HG03108 (cell line): ENCODE data around the gene GEMIN2.
"Not testable (repeated sequence)": the region's sequence is repeated elsewhere in the genome, so short reads cannot be mapped to it uniquely, and the experiment has no call there.

Source experiments
- ATAC-seq: cut with Tn5 transposase; IDR thresholded peaks from one replicate; pipeline ENCODE4 v1.9.1; 2021; ENCODE audit warnings: moderate library complexity; ENCODE audit not compliant: unreplicated experiment

Gene GEMIN2

DNA sequence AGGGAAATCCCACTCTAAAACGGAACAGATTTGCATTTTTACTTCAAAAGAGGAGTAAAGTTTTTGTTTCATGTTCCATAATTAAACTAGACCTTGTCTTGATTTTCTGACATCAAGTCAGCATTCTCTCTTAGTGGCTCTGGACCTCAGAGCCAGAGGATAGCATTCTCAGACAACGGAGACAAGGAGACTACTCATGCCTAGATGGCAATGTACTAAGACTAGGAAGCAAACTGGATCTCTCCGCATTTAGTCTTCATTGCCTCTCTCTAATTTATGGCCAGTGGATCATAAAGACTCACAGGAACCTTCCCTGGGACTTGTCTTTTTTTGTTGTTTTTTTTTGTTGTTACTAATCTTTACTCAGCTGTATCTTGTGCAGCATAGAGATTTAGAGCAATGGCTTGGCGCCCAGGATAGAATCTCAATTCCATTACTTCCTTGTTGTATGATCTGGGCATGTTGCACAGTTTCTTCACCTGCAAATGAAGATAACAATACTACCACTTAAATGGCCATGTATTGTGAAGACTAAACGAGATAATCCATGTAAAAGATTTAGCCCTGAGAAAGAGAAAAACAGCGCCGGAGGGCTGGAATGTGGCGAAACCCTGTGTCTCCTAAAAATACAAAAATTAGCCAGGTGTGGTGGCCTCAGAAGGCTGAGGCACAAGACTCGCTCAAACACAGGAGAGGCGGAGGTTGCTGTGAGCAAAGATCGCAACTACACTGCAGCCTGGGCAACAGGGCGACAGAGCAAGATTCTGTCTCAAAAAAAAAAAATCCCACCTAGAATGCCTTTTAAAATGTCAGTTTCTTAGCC, 4.0 kb upstream of the GEMIN2 start:
- no peak for ATAC-seq

DNA sequence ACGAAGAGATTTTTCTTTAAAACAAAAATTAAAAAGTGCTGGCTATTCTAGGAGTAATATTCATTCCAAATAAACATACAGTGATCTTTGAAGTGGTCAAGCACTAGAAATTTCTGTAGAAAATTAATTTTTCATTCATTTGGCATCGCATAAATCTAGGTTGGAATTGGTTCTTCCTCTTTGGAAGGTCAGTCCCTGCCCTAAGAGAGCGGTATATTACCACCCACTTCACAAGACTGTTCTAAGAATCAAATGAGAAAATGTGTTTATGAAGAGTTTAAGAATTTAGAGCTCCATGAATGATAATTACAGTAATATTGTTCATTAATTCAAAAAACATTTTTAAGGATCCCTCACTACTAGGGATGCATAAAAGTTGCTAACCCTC, 444 bp upstream of the GEMIN2 start:
- ATAC-seq, result no peak

DNA sequence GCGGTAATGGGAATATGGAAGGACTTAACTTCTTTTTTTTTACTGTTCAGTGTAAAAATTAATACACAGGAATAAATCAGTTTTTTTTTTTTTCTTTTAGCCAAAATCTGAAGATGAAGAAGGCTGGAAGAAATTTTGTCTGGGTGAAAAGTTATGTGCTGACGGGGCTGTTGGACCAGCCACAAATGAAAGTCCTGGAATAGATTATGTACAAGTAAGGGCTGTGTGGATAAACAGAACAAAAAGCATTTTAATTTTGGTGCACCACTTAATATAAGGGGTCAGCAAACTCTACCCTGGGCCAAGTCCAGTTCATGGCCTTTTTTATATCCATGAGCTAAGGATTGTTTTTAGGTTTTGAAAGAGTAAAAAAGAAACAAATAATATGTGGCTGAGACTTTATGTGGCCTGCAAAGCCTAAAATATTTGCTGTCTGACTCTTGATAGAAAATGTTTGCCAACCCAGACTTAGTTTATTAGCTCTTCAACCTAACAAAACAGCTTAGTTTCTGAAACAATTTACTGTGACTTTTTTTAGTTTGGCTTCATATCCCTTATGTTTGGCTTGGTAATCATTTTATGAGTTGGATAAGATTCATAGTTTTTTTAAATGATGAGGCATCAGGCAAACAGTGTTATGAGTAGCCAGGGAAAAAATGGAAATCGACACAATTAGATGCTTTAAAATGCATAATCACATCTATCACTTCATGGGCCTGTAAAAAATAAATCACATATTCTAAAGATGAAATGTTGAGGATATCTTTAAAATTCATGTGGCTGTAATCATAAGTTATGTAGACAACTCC, 8.4 kb downstream of the GEMIN2 start:
- no peak for ATAC-seq

DNA sequence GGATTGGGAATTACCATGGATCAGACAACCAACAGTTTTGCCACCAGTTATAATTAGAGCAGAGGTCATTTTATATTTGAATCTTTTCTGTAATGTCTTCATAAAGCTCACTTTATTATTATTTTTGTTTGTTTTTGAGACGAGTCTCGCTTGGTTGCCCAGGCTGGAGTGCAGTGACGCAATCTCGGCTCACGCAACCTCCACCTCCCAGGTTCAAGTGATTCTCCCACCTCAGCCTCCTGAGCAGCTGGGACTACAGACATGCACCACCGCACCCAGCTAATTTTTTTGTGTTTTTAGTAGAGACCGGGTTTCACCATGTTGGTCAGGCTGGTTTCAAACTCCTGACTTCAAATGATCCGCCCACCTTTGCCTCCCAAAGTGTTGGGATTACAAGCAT, 23.7 kb downstream of the GEMIN2 start:
- not testable (repeated sequence) for ATAC-seq

DNA sequence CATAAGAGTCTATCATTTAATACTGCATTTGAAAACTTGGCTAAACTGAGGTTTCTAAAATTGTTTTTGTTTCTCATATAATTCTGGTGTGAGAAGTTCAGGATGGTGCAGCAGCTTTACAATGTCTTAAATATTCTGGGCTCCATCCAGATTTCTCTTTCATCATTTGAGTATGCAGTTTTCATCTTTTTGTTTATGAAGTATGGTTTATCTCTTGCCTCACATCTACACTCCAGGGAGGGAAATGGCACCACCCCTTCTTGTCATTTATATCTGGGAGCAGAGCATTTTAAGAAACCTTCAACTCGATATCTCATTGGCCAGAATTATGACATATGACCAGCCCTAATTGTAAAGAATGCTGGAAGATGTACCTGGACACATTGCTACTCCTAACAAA, 24.3 kb downstream of the GEMIN2 start:
- no peak for ATAC-seq

DNA sequence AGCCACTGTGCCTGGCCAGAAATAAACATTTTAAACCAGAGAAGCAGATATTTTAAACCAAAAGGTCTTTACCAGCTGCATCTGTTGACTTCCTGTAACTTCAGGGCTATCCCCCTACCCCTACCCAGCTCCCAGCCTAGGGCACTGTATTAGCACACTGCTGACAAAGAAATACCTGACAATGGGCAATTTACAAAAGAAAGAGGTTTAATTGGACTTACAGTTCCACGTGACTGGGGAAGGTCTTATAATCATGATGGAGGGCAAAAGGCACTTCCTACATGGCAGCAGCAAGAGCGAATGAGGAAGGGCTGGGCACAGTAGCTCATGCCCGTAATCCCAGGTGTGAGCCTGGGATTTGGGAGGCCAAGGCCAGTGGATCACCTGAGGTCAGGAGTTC, 26.0 kb downstream of the GEMIN2 start:
- no peak for ATAC-seq

DNA sequence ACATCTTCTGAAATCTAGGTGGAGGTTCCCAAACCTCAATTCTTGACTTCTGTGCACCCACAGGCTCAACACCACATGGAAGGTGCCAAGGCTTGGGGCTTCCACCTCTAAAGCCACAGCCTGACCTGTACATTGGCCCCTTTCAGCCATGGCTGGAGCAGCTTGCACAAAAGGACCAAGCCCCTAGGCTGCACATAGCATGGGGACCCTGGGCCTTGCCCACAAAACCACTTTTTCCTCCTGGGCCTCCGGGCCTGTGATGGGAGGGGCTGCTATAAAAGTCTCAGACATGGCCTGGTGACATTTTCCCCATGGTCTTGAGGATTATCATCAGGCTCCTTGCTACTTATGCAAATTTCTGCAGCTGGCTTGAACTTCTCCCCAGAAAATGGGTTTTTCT, 27.5 kb downstream of the GEMIN2 start:
- ATAC-seq, result not testable (repeated sequence)

DNA sequence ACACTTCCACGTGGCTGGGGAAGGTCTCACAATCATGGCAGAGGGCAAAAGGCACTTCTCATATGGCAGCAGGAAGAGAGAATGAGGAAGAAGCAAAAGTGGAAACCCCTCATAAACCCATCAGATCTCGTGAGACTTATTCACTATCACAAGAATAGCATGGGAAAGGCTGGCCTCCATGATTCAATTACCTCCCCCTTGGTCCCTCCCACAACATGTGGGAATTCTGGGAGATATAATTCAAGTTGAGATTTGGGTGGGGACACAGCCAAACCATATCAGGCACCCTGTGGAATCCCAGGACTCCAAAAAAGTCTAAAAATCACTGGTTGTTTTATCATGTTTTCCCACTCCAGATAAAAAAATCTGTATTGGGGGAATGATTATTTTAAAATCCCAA, 29.1 kb downstream of the GEMIN2 start:
- not testable (repeated sequence) for ATAC-seq

DNA sequence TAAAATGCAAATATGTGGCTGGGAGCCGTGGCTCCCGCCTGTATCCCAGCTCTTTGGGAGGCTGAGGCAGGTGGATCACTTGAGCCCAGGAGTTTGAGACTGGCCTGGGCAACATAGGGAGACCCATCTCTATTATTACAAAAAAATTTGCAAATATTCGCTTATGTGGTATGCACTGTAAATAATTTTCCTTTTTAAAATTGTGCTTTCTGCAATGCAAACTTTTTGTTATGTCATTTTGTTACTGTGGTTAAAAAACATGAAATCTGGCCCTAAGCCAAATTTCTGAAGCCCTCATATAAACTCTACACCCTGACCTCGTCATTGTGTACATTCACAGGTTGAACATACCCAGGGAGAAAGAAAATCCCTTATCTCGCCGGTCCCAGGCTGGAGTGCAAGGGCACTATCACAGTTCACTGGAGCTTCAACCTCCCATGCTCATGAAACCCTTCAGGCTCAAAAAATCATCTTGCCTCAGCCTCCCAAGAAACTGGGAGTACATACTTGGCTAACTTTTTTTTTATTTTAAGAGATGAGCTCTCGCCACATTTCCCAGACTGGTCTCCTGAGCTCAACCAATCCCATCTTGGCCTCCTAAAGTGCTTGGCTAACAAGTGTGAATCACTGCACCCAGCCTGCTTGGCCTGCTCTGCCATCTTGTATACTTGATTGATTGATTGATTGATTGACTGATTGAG, 31.3 kb downstream of the GEMIN2 start:
- no peak for ATAC-seq

DNA sequence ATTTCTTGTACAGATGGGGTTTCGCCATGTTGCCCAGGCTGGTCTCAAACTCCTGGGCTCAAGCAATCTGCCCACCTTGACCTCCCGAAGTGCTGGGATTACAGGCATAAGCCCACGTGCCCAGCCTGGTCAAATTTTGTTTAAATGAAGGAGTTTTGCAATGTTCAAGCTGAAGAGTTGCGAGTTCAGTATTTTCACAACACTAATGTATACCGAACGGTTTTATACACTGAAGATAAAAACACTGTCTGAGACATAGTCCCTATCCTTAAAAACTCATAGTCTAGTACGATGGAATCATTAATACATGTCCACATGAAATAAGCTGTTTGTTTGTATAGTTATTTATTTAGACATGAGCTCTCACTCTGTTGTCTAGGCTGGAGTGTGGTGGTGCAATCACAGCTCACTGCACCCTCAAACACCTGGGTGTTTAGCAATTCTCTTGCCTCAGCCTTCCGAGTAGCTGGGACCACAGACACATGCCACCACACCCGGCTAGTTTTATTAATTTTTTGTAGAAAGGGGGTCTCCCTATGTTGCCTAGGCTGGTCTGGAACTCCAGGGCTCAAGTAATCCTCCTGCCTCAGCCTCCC, 40.6 kb downstream of the GEMIN2 start:
- no peak for ATAC-seq

DNA sequence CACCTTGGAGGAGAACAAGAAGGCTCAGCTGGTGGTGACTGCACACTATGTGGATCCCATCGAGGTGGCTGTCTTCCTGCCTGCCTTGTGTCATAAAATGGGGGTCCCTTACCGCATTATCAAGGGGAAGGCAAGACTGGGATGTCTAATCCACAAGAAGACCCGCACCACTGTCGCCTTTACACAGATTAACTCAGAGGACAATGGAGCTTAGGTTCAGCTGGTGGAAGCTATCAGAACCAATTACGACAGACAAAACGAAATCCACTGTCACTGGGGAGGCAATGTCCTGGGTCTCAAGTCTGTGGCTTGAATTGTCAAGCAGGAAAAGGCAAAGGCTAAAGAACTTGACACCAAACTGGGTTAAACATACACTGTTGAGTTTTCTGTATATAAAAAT, 43.4 kb downstream of the GEMIN2 start:
- ATAC-seq, result no peak

DNA sequence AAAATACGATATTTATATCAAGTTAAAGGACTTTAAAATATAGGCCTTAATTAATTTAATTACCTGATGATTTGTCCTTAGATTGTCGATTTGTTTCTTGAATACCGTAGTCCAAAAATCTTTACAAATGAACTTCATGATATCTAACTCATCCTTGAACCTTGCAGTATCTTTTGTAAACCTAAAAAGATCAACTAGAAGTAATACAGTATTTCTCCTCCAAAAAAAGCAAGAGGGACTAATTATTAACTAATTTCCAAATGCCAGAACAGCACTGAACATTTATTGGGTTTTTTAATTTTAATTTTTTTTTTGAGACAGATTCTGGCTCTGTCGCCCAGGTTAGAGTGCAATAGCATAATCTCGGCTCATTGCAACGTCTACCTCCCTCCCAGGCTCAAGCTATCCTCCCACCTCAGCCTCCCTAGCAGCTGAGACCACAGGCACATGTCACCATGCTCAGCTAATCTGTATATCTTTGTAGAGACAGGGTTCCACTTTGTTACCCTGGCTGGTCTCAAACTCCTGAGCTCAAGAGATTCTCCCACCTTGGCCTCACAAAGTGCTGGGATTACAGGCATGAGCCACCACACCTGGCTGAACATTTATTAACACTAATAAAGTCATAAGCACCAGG, 44.2 kb downstream of the GEMIN2 start:
- ATAC-seq, result no peak

DNA sequence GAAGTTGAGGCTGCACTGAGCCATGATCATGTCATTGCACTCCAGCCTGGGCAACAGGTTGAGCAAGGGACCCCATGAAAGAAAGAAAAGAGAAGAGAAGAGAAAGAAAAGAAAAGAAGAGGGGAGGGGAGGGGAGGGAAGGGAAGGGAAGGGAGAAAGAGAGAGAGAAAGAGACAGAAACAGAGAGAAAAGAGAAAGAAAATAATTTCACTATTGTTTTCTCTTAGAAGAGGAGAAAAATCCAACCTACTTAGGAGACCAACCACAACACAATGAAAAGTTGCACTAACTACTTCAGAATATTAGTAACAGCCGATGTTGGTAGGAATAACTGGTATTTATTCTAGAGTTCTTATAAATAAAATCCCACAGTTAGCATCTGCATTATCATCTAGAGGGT, 46.4 kb downstream of the GEMIN2 start:
- ATAC-seq, result no peak

DNA sequence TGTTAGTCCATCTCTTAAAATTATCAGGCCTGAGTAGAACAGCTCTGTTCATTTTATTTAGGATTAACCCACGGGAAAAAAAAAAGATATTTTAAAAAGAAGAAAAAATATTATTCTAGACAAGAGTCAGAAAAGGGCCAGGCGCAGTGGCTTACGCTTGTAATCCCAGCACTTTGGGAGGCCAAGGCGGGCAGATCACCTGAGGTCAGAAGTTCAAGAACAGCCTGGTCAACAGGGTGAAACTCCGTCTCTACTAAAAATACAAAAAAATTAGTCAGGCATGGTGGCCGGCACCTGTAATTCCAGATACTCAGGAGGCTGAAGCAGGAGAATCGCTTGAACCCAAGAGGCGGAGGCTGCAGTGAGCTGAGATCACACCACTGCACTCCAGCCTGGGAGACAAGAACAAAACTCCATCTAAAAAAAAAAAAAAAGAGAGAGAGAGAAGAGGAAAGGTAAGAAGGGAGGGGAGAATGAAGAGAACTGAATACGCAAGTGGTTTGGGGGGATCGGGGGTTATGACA, 53.7 kb downstream of the GEMIN2 start:
- not testable (repeated sequence) for ATAC-seq

DNA sequence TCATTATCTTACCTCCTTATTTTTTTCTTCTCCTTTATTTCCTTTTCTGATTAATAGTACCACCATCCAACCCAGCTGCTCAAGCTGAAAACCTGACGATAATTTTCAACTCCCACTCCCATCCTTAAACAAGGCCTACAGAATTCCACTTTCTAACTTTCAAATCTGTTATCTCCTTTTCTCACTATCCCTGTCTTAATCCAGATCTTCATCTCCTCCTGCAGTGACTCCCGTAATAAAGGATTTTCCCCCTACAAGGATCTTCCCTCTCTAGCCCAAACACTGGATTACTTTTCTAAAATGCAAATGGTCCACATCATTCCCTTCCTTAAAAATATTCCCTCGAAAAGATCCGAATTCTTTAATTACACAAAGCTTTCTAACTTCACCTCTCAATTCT, 54.5 kb downstream of the GEMIN2 start:
- ATAC-seq, result no peak

DNA sequence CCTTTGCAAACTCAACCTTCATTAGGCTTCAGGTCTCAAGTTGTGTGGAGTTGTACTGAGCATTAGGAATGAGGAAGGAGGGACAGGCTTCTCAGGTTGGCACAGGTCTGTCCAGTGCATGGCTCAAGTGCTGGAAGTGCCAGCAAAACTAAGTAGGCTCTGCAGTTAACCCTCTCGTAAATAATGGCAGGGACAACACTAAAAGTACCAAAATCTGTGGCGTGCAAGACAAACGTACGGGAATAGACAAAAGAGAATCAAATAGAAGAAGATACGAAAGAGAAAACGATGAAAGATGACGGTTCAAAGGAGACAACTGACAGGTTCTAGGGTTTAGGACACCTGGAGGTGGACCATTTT, 55.4 kb downstream of the GEMIN2 start:
- ATAC-seq, result no peak

DNA sequence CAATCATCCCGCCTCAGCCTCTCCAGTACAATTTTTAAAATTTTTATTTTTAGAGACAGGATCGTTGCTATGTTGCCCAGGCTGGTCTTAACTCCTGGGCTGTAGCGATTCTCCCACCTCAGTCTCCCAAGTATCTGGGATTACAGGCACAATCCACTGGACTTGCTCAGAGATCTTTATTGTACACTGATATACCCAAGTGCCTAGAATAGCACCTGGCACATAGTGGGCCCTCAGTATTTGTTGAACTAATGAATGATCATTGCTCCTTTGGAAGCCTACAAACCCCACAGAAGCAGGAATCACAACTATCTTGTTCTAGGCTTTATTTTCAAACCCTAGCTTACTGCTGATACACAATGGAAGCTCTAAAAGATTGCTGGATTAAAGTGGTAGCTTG, 59.1 kb downstream of the GEMIN2 start:
- no peak for ATAC-seq

DNA sequence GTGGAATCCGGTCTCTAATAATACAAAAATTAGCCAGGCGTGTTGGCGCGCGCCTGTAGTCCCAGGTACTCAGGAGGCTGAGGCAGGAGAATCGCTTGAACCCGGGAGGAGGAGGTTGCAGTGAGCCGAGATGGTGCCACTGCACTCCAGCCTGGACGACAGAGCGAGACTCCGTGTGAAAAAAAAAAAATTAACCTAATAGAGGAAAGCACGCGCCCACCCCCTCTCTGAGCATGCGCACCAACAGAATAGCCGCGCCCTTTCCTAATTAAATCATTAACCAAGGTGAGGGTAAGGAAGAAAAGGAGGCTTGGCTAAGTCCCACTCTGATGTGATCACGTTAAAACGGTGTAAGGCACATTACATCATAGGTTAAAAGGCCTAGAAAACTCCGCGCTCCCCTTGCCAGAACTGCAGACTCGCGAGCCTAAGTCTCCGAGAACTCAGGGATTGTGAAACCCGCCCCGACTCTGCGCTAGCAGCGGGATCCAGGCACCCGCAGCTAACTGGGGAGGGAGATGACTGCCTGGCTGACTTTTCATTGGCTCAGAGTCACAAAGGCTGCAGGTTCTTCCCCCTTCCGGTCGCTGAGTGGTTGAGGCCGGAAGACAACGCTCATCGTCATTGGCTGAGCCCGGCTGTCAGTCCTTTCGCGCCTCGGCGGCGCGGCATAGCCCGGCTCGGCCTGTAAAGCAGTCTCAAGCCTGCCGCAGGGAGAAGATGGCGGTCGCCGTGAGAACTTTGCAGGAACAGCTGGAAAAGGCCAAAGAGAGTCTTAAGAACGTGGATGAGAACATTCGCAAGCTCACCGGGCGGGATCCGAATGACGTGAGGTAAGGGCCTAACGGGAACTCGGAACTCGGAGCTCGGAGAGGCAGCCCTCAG, 60.7 kb downstream of the GEMIN2 start, which contains the start of gene PNN:
TSS of gene PNN (plus strand) at position 695 of the 885 bp plus-strand sequence. CDS start at position 721, 26 bp downstream.
- ATAC-seq, result peak; percentile 91

DNA sequence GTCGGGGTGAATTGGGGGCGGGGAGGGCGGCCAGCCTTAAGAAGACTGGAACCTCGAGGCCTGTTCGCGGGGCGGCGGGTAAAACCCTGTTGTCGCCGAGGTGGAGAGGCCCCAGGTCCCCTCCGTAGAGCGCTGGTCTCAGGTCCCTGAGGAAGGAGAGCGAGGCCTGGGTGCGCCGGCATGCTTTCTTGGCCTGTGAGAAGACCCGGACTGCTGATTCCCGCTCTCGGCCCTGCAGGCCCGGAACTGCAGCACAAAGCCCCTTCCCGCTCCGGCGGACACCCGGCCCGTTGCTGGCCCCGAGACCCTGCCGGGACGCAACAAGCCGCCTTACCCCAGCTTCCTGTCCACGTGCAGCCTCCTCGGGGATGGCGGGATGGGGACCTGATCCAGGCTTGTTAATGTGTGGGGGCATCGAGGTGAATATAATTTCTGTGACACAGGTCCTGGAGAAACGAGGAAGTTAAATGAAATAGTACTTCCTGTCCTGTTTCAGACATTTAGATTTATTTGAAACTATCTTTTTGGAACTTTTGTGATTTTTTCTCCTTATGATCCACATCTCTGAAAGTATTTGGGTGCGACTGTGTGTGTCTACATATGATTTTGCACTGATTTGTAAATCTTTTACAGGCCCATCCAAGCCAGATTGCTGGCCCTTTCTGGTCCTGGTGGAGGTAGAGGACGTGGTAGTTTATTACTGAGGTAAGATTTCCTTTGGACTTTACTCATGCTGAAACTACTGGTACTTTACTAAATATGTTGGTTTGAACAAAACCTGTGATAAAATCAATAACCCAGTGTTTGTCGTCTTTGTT, 61.5 kb downstream of the GEMIN2 start:
- peak; percentile 3 for ATAC-seq
